ENCODE measurements around the gene SLAMF1.

Gene SLAMF1

GRCh38 chr1:160580221-160580812, 66.5 kb downstream of the SLAMF1 start:
- DNase-seq = no peak
- TF ChIP-seq CTCF (IDR thresholded peaks at IDR 0.05; ENCODE audit: low read depth, low read length) = no peak
- Histone ChIP-seq H3K4me1 (no peaks in the 10 kb centered on the region), H3K36me3 (no peaks in the 10 kb centered on the region), H3K9me3 (no peaks in the 10 kb centered on the region), H3K27me3 (no peaks in the 10 kb centered on the region), H3K4me3 (ENCODE audit: low read depth, low read length) (no peak overlapping the region)

- Histone ChIP-seq H3K4me3 (ENCODE audit: low read depth, low read length) (no peak within 1 kb of the TSS), H3K27me3 (no peaks in the 10 kb centered on the region), H3K36me3 (no peaks in the 10 kb centered on the region), H3K4me1 (no peaks in the 10 kb centered on the region), H3K9me3 (no peaks in the 10 kb centered on the region)
- no peak for DNase-seq
- no peak for TF ChIP-seq CTCF (IDR thresholded peaks at IDR 0.05; ENCODE audit: low read depth, low read length)
Observed at GRCh38 chr1:160579216-160579701, 67.6 kb downstream of the SLAMF1 start, which contains the start of gene CD84. Gene CD84, minus strand, starts transcription at chr1:160579496. Its CDS starts 59 bp downstream, at chr1:160579437.

GRCh38 chr1:160578525-160579191, 68.2 kb downstream of the SLAMF1 start:
- Histone ChIP-seq H3K36me3 (no peaks in the 10 kb centered on the region), H3K27me3 (no peaks in the 10 kb centered on the region), H3K4me3 (ENCODE audit: low read depth, low read length) (no peak overlapping the region), H3K9me3 (no peaks in the 10 kb centered on the region), H3K4me1 (no peaks in the 10 kb centered on the region)
- no peak for DNase-seq
- no peak for TF ChIP-seq CTCF (IDR thresholded peaks at IDR 0.05; ENCODE audit: low read depth, low read length)

GRCh38 chr1:160578175-160578524, 68.7 kb downstream of the SLAMF1 start:
- DNase-seq = no peak
- Histone ChIP-seq H3K27me3 (no peaks in the 10 kb centered on the region), H3K9me3 (no peaks in the 10 kb centered on the region), H3K4me3 (ENCODE audit: low read depth, low read length) (no peak overlapping the region), H3K36me3 (no peaks in the 10 kb centered on the region), H3K4me1 (no peaks in the 10 kb centered on the region)
- no peak for TF ChIP-seq CTCF (IDR thresholded peaks at IDR 0.05; ENCODE audit: low read depth, low read length)

GRCh38 chr1:160577671-160578070, 69.2 kb downstream of the SLAMF1 start:
- no peaks in the 10 kb centered on the region for H3K4me1 ChIP-seq
- H3K4me3 ChIP-seq (ENCODE audit: low read depth, low read length) = no peak overlapping the region
- H3K9me3 ChIP-seq = no peaks in the 10 kb centered on the region
- DNase-seq = no peak
- no peaks in the 10 kb centered on the region for H3K27me3 ChIP-seq
- TF ChIP-seq CTCF (IDR thresholded peaks at IDR 0.05; ENCODE audit: low read depth, low read length) = no peak
- no peaks in the 10 kb centered on the region for H3K36me3 ChIP-seq

GRCh38 chr1:160576884-160577283, 70.0 kb downstream of the SLAMF1 start:
- Histone ChIP-seq H3K36me3 (no peaks in the 10 kb centered on the region), H3K4me3 (ENCODE audit: low read depth, low read length) (no peak overlapping the region), H3K27me3 (no peaks in the 10 kb centered on the region), H3K9me3 (no peaks in the 10 kb centered on the region), H3K4me1 (no peaks in the 10 kb centered on the region)
- DNase-seq = no peak
- TF ChIP-seq CTCF (IDR thresholded peaks at IDR 0.05; ENCODE audit: low read depth, low read length) = no peak
